Measurements from ENCODE around the gene KLF13.

Gene KLF13

DNA sequence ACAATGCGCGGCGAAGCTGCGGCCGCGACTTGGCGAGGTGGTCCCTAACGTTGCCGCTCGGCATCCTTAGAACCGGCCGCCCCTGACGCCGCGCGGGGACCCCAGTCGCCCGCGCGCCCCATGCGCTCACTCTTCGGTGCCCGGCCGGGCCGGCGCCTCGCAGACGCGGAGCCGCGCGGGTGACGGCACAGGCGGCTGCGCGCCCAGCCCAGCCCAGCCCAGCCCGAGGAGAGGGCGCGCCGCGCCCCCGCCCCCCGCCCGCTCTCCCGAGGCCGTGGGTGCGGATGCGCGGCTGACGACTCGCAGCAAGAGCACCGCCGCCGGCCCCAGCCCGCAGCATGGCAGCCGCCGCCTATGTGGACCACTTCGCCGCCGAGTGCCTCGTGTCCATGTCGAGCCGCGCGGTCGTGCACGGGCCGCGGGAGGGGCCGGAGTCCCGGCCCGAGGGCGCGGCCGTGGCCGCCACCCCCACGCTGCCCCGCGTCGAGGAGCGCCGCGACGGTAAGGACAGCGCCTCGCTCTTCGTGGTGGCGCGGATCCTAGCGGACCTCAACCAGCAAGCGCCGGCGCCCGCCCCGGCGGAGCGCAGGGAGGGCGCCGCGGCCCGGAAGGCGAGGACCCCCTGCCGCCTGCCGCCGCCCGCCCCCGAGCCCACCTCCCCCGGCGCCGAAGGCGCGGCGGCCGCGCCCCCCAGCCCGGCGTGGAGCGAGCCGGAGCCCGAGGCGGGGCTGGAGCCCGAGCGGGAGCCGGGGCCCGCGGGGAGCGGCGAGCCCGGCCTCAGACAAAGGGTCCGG lies 437 bp downstream of the KLF13 start:
- Histone ChIP-seq H3K9me3 (replicated peaks; ENCODE audit: insufficient read depth, low read length) (no peaks in the 10 kb centered on the region), H3K79me2 (ENCODE audit: low read length) (peaks cover 53% of the 10 kb centered on the region), H3F3A (ENCODE audit: insufficient read depth, low read length) (peaks cover 21% of the 10 kb centered on the region), H3K27ac (ENCODE audit: low read length) (peak overlapping the region; percentile 67; the same call in 1 of the 2 replicates), H3K27me3 (replicated peaks; ENCODE audit: insufficient read depth, low read length) (no peaks in the 10 kb centered on the region), H3K4me2 (ENCODE audit: low read depth, low read length) (no peak overlapping the region), H3K9me2 (replicated peaks; ENCODE audit: insufficient read depth, low read length) (no peaks in the 10 kb centered on the region), H4K20me1 (ENCODE audit: insufficient read depth, low read length) (peaks cover 20% of the 10 kb centered on the region; the same call in 1 of the 2 replicates), H3K4me1 (ENCODE audit: low read length) (peaks cover 34% of the 10 kb centered on the region), H2AFZ (ENCODE audit: low read length) (no peak overlapping the region), H3K9ac (ENCODE audit: low read length) (peak overlapping the region; percentile 54), H3K36me3 (replicated peaks; ENCODE audit: insufficient read depth, low read length) (no peaks in the 10 kb centered on the region), H3K4me3 (ENCODE audit: low read length) (peak overlapping the region; percentile 65; the same call in 1 of the 2 replicates)
- TF ChIP-seq EZH2 (optimal IDR thresholded peaks at IDR 0.05; ENCODE audit: low read depth, low read length) (no peak), EZH2phosphoT487 (IDR thresholded peaks at IDR 0.05; ENCODE audit: low read length) (no peak)
- TF ChIP-seq, protein P1, sequence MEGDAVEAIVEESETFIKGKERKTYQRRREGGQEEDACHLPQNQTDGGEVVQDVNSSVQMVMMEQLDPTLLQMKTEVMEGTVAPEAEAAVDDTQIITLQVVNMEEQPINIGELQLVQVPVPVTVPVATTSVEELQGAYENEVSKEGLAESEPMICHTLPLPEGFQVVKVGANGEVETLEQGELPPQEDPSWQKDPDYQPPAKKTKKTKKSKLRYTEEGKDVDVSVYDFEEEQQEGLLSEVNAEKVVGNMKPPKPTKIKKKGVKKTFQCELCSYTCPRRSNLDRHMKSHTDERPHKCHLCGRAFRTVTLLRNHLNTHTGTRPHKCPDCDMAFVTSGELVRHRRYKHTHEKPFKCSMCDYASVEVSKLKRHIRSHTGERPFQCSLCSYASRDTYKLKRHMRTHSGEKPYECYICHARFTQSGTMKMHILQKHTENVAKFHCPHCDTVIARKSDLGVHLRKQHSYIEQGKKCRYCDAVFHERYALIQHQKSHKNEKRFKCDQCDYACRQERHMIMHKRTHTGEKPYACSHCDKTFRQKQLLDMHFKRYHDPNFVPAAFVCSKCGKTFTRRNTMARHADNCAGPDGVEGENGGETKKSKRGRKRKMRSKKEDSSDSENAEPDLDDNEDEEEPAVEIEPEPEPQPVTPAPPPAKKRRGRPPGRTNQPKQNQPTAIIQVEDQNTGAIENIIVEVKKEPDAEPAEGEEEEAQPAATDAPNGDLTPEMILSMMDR (IDR thresholded peaks at IDR 0.05; ENCODE audit: low read length): no peak
- no peak for DNase-seq

DNA sequence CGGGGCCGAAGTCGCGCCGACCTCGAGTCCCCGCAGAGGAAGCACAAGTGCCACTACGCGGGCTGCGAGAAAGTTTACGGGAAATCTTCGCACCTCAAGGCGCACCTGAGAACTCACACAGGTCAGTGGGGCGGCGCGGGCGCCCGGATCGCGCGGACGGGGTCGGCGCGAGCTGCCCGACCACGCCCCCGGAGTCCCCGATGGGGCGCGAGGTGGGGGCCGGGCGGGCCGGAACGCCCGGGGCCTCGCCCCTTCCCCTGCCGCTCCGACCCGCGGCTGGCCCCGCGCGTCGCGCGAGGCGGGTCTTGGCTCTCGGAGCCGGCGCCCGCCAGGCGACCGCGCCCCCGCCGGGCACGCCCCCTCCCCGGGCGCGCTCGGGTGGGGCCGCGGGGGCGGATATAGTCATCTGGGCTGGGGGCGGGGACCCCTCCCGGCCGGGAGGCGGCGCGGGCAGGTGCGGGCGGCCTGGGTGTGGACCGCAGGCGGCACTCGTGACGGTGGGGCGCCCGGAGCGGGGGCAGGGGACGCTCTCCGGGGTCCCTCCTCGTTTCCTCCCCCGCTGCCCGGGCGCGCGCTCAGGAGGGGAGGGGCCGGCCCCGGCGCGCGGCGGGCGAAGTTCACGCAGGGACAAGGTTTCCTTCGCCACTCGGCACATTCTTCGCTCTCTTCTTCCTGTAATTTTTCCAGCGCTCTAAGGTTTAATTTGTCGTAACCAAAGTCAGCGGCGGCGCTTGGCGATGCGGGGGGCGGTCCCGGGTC lies 1.2 kb downstream of the KLF13 start:
- H3K4me2 ChIP-seq (ENCODE audit: low read depth, low read length): peak overlapping the region; percentile 97
- peaks cover 21% of the 10 kb centered on the region for H3F3A ChIP-seq (ENCODE audit: insufficient read depth, low read length)
- H3K4me1 ChIP-seq (ENCODE audit: low read length): peaks cover 41% of the 10 kb centered on the region
- peak overlapping the region; percentile 84 for H3K27ac ChIP-seq (ENCODE audit: low read length)
- DNase-seq: peak; percentile 75
- H3K79me2 ChIP-seq (ENCODE audit: low read length): peaks cover 60% of the 10 kb centered on the region
- peak overlapping the region; percentile 77 for H3K9ac ChIP-seq (ENCODE audit: low read length)
- TF ChIP-seq, protein P1 (IDR thresholded peaks at IDR 0.05; ENCODE audit: low read length): no peak
- no peak for TF ChIP-seq EZH2 (optimal IDR thresholded peaks at IDR 0.05; ENCODE audit: low read depth, low read length)
- H3K27me3 ChIP-seq (replicated peaks; ENCODE audit: insufficient read depth, low read length): no peaks in the 10 kb centered on the region
- no peak overlapping the region for H2AFZ ChIP-seq (ENCODE audit: low read length)
- no peaks in the 10 kb centered on the region for H3K9me3 ChIP-seq (replicated peaks; ENCODE audit: insufficient read depth, low read length)
- peaks cover 22% of the 10 kb centered on the region; the same call in 1 of the 2 replicates for H4K20me1 ChIP-seq (ENCODE audit: insufficient read depth, low read length)
- no peaks in the 10 kb centered on the region for H3K9me2 ChIP-seq (replicated peaks; ENCODE audit: insufficient read depth, low read length)
- no peaks in the 10 kb centered on the region for H3K36me3 ChIP-seq (replicated peaks; ENCODE audit: insufficient read depth, low read length)
- peak overlapping the region; percentile 70 for H3K4me3 ChIP-seq (ENCODE audit: low read length)

DNA sequence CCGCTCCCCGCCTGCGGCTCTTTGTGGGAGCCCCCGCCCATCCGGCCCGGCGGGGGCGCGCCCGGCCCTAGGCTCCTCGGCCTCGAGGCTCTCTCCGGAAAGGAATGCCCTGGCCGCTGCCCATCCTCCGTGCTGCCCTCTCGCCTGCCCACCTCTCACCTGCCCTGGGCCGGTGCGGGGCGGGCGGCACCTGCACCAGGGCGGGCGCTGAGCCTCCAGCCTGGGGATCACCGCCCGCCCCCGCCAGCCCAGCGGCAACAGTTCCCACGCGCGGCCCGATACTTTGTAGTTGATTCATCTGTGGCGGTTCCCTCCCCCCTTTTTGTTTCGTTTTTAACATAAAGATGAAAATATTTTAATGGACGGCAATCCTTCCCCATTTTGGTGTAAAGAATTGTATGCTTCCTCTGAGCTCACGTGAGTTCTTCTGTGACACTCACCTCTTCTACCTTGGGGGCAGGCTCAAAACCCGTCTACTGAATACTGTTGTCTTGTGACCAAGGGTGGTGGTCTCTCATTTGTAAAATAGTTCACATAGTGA lies 1.9 kb downstream of the KLF13 start:
- peak overlapping the region; percentile 84 for H3K27ac ChIP-seq (ENCODE audit: low read length)
- TF ChIP-seq EZH2phosphoT487 (IDR thresholded peaks at IDR 0.05; ENCODE audit: low read length) (no peak), EZH2 (optimal IDR thresholded peaks at IDR 0.05; ENCODE audit: low read depth, low read length) (no peak)
- TF ChIP-seq, protein P1 (IDR thresholded peaks at IDR 0.05; ENCODE audit: low read length): no peak
- H3K9me3 ChIP-seq (replicated peaks; ENCODE audit: insufficient read depth, low read length): no peaks in the 10 kb centered on the region
- no peak overlapping the region for H2AFZ ChIP-seq (ENCODE audit: low read length)
- peaks cover 22% of the 10 kb centered on the region; the same call in 1 of the 2 replicates for H4K20me1 ChIP-seq (ENCODE audit: insufficient read depth, low read length)
- H3K4me2 ChIP-seq (ENCODE audit: low read depth, low read length): peak overlapping the region; percentile 97
- H3K27me3 ChIP-seq (replicated peaks; ENCODE audit: insufficient read depth, low read length): no peaks in the 10 kb centered on the region
- H3K9ac ChIP-seq (ENCODE audit: low read length): peak overlapping the region; percentile 77
- H3K4me3 ChIP-seq (ENCODE audit: low read length): peak overlapping the region; percentile 70
- H3K9me2 ChIP-seq (replicated peaks; ENCODE audit: insufficient read depth, low read length): no peaks in the 10 kb centered on the region
- no peaks in the 10 kb centered on the region for H3K36me3 ChIP-seq (replicated peaks; ENCODE audit: insufficient read depth, low read length)
- H3K4me1 ChIP-seq (ENCODE audit: low read length): peaks cover 45% of the 10 kb centered on the region
- peak; percentile 53 for DNase-seq
- peaks cover 67% of the 10 kb centered on the region for H3K79me2 ChIP-seq (ENCODE audit: low read length)
- peaks cover 21% of the 10 kb centered on the region for H3F3A ChIP-seq (ENCODE audit: insufficient read depth, low read length)
